Astrocyte of the hippocampus (primary cell): ENCODE measurements around the gene NXNL2.

Experiments used
- DNase-seq: peaks from one replicate; pipeline ENCODE4 v3.0.0; 2011; ENCODE audit warnings: low read depth, low spot score

The NXNL2 gene

DNA sequence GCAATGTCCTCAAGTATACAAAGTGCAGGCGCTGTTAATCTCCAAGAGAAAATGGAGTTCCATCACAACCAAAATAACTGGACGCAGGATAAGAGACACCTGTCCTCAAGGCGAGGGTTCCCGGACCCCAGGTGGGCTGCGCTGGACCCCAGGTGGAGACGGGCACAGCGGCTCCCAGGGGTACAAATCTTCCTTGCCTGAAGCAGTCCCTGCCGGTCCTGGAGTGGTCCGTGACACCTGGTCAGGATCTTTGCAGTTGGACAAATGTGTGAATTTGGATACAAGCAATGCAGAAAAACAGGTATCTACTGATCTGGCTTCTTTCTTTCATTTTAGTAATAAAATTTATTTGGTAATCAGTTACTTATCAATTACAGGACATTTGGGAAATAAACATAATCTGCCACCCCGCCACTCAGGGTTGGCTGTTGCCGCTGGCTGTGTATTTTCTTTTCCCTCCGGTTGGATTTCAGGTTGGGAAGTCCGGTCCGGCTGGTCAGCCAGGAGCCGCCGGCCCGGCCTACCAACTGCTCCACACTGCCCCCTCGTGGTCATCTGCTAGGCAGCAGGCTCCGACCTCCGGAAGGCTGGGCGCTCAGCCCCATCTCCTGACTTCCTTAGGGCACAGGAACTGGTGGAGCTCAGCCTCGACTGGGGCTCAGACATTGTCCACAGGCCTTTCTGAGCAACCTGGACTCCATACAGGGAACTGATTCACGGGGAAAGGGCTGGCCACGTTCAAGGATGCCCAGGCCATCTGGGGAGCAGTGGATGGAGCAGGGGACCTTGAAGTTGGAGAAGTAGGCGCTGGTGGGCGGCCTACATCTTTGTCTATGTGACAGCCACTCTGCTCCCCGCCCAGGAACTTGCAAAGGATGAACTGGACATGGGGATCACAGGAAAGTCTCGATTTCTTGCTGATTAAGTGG lies 43.4 kb downstream of the NXNL2 start:
- DNase-seq = peak; percentile 90

DNA sequence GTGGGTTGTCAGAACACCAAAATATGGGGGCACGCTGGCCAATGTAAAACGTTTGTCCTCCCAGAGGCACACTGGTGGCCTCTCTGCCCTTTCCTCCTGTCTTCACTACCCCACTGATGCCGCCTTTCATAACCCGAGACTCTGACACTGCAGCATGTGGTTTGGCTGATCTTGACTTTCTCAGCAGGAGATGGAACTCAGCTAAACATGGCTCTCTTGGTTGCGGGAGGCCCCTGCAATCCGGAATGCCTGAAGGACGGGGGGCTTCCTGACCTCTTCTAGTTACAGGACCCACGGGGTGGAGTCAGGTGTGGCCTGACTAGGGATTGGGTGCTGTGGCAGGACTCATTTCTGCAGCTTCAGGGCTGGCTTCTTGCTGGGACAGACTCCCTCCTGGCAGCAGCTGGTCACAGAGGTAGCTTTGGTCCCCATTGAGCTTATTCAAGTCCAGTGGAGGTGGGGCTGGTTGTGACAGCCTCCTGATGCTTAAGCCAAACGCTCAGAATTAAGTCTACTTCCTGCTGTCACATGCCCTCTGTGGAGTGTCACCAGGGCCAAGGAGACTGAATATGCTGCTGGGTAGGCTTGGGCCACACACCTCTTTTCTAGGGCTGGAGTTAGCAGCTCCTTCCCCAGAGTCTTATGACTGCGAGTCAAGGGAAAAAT lies 44.2 kb downstream of the NXNL2 start:
- DNase-seq = peak; percentile 23

DNA sequence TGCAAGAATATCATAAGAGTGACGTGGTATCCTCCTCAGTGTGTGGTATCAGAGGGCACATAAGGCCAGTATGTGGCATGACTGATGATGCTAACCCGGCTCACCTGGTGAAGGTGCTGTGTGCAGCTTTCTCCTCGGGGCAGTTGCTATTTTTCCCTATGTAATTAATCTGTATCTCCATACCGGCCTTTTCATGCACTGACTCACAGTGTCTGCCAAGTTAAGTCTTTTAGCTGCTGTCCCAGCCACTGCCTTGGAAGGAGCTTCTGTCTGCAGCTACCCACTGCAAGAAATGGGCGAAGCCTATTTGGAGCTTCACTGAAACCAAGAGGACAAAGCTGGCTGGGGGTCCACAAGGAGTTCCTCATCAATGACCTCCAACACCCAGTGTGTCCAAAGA lies 46.0 kb downstream of the NXNL2 start:
- no peak for DNase-seq

DNA sequence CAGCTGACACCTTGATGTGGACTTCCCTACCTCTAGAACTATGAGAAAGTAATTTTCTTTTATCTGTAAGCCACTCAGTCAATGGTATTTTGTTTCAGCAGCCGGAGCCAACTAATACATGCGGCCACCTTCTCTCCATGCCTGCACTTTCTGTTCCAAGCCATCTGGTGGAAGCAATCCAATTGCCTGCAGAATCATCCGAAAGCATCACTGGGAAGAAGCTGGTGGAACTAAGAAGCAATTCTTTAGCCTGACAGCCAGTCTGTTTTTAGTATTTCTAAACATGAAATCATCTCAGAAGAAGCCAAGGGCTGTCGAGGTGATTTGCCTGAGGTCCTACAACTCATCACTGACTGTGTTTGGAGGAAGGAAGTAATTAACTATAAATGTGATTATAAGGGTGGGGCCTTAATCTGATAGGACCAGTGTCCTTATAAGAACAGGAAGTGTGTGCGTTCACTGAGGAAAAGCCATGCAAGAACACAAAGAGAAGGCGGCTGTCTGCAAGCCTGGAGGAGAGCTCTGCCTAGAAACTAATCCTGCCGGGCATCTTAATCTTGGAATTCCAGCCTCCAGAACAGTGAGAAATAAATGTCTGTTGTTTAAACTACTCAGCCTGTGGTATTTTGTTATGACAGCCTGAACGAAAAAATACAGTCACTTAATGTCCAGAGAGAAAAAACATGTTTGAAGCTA lies 49.1 kb downstream of the NXNL2 start:
- peak; percentile 57 for DNase-seq

DNA sequence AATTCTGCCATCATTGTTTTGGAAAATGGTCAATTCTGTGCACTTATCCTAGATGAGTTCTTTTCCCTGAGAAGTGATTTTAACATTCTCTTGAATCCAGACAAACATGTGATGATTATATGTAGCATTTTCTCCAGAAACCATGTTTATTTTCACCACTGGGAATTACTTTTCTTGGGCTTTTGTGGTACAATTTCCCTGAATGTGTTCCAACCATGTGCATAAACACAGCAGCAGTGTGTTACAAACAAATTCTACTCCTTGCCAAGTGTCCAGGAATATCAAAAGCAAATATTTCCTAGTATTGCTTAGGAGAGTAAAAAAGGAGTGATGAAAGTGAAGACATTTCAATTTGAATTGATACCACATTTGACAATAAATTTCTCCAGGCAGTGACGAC lies 50.4 kb downstream of the NXNL2 start:
- no peak for DNase-seq

DNA sequence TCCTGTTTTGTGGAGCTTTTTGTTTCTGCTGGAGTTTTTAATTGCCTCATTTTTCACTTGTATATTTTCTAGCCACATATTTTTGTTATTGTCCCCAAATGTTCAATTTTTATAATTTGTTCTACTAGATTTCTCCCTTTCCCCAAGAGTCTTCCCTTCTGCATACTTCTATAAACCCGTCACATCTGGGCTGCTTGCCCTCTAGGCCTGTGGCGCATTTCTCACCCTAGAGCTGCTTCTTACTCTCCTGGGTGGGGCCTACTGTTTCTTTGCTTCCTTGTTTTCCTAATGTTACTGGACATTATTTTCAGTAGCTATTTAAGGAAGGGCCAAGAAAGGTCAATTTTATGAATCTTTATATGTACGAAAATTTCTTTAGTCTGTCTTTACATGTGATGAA lies 51.5 kb downstream of the NXNL2 start:
- no peak for DNase-seq

DNA sequence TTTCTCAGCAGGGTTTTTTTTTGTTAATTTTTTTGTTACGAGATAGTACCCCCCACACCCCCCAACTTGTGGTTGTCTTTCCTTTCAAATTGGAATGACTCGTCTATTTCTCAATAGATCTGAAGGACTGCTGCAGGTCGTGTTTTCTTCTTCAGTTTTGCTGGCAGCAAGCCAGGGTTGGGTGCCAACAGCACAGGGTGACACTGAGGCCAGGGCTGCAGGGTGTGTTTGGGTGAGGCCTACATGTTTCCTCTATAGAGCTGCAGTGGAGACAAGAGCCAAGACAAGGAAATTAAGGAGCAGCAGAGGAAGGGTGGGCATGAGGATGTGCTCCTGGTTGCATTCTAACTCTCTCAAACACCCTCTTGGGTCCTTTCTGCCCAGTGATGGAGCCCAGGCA lies 52.2 kb downstream of the NXNL2 start:
- DNase-seq = no peak

DNA sequence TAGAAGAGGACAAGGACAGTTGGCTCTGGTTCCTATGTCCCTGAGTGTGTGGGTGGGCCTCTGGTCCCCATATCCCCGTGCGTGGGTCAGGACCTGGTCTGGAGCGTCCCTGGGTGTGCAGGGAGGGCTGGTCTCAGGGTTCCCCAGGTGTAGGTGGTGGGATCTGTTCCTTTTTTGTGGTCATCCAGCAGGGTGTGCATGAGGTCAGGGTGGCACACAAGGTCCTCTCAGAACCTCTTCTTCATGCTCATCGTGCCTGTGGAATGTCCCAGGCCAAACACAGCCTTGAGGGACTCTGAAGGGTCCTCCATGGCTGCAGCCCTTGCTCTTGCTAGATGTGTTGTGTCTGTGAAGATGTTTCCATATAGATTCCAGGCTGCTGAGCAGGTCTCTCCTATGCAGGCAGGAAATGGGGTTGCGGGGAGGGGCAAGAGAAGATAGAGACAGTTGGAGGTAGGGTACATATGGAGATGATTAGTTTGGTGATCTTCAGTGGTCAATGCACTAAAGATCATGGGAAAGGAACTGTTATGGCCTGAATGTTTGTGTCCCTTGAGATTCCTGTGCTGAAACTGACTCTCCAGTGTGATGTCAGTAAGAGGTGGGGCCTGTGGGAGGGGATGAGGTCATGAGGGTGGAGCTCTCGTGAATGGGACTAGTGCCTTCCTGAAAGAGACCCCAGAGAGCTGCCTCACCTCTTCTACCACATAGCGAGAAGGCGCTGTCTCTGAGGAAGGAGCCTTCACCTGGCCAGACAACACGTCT lies 53.1 kb downstream of the NXNL2 start:
- DNase-seq = no peak

DNA sequence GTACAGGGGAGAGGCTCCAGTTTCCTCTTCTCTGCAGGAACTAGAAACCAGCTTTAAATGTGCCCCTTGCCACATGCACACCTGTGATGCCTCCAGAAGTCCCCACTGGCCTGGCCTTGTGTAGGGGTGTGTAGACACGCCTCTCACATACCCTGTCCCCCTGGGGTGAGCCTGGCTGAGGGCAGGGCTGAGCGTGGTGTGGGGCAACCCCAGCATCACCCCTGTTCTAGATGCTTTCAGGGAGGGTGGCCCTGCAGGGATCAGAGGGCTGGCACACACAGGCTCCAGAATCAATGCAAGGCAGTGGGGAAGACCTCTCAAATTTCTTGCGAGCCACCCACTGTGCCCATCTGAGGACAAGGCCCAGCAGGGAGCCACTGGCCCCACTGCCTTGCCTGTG lies 54.7 kb downstream of the NXNL2 start:
- DNase-seq = no peak

DNA sequence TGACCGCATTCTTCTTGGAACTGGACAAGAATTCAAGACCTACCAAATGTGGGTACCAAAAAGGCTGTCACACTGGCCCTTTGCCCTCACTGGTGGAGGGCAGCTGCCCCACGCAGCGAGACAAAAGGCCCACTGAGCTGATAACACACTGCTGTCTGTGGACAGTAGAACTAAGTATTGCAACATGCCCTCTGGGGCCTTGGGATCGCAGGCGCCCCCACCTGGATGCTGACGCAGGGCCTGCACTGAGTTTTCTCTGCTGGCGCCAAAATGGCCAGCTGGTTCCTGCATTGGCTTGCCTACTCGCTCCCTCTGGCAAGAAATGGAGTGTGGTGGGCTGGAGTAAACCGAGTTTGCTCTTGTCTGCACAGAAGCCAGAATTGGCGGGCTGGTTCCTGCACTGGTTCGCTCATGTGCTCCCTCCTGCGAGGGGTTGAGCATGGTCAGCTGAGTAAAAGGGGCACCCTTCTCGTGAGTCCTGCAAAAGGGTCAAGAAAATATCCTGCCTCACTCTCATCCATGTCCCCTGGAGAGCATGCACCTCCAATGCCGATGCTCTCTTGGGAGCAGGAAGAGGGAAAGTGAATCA lies 55.7 kb downstream of the NXNL2 start:
- DNase-seq = no peak

DNA sequence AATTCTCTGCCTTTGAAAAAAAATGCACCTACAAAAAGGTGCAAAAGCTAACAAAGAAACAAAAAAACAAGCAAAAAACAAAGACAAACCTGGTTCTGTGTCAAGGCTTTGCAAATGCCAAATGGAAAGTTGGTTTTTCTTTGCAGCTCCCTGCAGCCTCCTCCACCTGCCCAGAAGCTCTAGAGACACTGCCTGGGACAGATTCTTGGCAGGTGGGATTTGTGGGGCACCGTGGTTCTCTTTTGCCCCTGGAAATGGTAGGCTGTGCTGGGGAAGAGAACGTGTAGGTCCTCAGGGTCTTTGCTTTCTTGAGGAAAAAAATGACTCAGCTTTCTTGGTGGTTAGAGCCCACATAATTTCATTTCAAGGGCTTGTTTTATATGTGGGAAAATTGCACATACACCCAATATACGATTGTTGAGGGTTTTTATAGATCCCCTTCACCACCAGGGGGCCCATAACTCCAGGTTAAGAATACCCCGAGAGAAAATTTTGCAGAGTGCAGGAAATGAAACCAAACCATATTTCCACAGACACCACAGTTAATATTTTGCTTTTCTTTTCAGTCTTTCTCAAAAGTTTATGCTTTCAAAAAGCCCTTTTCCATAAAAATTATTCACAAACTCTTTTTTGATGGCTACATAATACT lies 58.7 kb downstream of the NXNL2 start:
- DNase-seq = peak; percentile 72
